HL-60/S4 treated with phorbol 12-myristate 13-acetate at 8.2 ng/mL for 4 days and 3 days (cell line): ENCODE data around the gene TACC2.
"Not testable (repeated sequence)": the region's sequence is repeated elsewhere in the genome, so short reads cannot be mapped to it uniquely, and the experiment has no call there.

ENCODE experiments used
- in situ Hi-C: fragments of 300-500 bp; cut with MboI; formaldehyde crosslinking; loops from 2 replicates; pipeline ENCODE4 v1.15.0; 2022; ENCODE audit warnings: low sequenced_read_pairs

The TACC2 gene

GRCh38 chr10:122057841-122058413 is 69.0 kb downstream of the TACC2 start:
- in situ Hi-C loops: no loop called here

GRCh38 chr10:122060250-122060649 is 71.3 kb downstream of the TACC2 start:
- in situ Hi-C loops: no loop called here

GRCh38 chr10:122062831-122063674 is 74.1 kb downstream of the TACC2 start:
- in situ Hi-C loops: no loop called here

DNA sequence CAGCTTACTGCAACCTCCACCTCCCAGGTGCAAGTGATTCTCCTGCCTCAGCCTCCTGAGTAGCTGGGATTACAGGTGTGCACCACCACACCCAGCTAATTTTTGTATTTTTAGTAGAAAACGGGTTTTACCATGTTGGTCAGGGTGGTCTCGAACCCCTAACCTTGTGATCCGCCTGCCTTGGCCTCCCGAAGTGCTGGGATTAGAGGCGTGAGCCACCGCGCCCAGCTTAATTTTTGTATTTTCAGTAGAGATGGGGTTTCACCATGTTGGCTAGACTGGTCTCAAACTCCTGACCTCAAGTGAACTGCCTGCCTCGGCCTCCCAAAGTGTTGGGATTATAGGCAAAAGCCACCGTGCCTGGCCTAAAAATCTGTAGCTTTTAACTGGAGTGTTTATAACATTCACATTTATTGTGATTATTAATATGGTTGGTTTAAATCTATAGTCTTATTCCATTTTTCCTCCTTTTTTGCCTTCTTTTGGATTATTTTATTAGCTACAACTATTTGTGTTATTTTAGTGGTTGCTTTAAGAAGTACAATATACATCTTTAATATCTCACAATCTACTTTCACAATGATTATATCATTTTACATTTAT is 77.5 kb downstream of the TACC2 start:
- in situ Hi-C loops: not testable (repeated sequence)

GRCh38 chr10:122068844-122069243 is 79.9 kb downstream of the TACC2 start:
- in situ Hi-C loops: no loop called here

DNA sequence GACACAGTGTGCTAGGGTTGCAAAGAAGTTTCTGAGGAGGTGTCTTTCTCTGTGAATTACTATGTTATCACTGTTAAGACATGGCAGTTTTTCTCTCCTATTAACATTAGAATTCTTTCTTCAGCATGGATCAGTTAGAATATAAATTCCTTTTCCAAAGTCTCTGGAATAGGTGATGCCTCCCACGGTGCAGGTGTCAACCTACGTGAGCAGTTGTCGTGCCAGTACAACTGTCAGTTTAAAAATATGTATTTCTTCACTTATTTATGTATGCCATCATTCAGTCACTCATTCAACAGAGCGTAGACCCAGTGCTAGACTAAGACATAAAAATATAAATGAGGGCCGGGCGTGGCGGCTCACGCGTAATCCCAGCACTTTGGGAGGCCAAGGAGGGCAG is 83.5 kb downstream of the TACC2 start:
- in situ Hi-C loops: no loop called here

- in situ Hi-C loops: no loop called here
Observed at GRCh38 chr10:122073508-122073907, 84.5 kb downstream of the TACC2 start.

GRCh38 chr10:122075171-122075570 is 86.2 kb downstream of the TACC2 start:
- in situ Hi-C loops: no loop called here

DNA sequence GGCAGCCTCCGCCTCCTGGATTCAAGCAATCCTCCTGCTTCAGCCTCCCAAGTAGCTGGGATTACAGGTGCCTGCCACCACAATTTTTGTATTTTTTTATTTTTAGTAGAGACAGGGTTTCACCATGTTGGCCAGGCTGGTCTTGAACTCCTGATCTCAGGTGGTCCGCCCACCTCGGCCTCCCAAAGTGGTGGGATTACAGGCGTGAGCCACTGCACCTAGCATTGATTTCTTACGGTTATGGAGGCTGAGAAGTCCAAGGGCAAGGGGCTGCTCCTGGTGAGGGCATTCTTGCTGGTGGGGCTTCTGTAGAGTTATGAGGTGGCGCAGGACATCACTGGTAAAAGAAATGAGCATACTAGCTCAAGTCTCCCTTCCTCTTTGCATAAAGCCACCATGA is 86.9 kb downstream of the TACC2 start:
- in situ Hi-C loops: not testable (repeated sequence)

DNA sequence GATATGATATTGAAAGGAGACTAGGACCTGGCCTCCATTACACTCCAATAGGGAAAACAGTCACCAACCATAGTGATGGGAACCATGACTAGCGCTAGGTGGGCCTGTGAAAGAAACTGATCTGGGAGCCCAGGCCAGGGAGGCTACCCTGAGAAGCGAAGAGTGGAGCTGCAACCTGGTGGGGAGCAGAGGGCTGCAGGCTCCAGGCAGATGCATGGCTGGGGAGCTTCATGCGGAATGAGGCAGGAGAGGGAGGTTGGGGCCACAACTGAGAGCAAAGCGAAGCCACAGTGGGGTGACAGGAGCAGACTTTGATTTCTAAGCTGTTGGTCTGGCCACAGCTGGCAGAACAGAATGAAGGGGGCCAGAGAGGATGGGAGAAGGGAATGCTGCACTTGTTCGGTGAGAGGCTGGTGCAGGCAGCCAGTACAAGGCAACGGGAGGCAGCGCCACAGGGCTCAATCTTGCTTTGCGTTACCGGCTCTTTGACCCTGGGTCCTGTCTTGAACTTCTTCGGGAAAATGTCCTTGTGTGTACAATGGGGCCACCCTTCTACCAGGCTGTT is 88.4 kb downstream of the TACC2 start:
- in situ Hi-C loops: no loop called here

DNA sequence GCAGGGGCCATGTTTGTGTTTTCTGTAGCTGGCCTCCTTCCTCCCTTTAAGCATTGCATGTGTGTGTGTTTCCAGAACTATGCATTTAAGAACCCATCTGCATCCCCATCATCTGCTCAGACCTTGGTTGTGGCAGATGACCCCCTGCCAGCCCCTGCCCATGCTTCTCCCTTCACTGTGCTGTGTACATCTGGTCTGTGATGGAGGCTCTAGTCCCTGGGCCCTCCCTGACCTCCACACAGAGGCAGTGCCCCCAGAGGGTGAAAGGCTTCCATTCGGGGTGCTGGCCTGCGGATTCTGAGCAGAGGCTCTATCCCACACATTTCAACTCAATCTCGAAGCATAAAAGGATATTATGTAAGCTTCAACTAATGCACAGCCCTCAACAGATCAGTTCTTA is 89.4 kb downstream of the TACC2 start:
- in situ Hi-C loops: no loop called here

GRCh38 chr10:122078965-122079795 is 90.2 kb downstream of the TACC2 start:
- in situ Hi-C loops: no loop called here

- in situ Hi-C loops: no loop called here
Observed at GRCh38 chr10:122082616-122083477, 93.9 kb downstream of the TACC2 start.

DNA sequence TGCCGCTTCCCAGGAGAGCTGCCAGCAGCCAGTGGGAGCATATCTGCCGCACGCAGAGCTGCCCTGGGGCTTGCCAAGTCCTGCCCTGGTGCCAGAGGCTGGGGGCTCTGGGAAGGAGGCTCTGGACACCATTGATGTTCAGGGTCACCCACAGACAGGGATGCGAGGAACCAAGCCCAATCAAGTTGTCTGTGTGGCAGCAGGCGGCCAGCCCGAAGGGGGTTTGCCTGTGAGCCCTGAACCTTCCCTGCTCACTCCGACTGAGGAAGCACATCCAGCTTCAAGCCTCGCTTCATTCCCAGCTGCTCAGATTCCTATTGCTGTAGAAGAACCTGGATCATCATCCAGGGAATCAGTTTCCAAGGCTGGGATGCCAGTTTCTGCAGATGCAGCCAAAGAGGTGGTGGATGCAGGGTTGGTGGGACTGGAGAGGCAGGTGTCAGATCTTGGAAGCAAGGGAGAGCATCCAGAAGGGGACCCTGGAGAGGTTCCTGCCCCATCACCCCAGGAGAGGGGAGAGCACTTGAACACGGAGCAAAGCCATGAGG is 94.6 kb downstream of the TACC2 start:
- in situ Hi-C loops: no loop called here

- in situ Hi-C loops: no loop called here
Observed at GRCh38 chr10:122084286-122085041, 95.5 kb downstream of the TACC2 start.

- in situ Hi-C loops: no loop called here
Observed at GRCh38 chr10:122085423-122085911, 96.5 kb downstream of the TACC2 start.

DNA sequence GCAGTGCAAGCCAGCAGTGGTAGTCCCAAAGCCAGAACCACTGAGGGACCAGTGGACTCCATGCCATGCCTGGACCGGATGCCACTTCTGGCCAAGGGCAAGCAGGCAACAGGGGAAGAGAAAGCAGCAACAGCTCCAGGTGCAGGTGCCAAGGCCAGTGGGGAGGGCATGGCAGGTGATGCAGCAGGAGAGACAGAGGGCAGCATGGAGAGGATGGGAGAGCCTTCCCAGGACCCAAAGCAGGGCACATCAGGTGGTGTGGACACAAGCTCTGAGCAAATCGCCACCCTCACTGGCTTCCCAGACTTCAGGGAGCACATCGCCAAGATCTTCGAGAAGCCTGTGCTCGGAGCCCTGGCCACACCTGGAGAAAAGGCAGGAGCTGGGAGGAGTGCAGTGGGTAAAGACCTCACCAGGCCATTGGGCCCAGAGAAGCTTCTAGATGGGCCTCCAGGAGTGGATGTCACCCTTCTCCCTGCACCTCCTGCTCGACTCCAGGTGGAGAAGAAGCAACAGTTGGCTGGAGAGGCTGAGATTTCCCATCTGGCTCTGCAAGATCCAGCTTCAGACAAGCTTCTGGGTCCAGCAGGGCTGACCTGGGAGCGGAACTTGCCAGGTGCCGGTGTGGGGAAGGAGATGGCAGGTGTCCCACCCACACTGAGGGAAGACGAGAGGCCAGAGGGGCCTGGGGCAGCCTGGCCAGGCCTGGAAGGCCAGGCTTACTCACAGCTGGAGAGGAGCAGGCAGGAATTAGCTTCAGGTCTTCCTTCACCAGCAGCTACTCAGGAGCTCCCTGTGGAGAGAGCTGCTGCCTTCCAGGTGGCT is 97.7 kb downstream of the TACC2 start:
- in situ Hi-C loops: no loop called here

DNA sequence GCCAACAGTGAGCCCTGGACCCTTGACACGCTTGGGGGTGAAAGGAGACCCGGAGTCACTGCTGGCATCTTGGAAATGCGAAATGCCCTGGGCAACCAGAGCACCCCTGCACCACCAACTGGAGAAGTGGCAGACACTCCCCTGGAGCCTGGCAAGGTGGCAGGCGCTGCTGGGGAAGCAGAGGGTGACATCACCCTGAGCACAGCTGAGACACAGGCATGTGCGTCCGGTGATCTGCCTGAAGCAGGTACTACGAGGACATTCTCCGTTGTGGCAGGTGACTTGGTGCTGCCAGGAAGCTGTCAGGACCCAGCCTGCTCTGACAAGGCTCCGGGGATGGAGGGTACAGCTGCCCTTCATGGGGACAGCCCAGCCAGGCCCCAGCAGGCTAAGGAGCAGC is 98.5 kb downstream of the TACC2 start:
- in situ Hi-C loops: no loop called here
